ENCODE results near the gene GNB3.

- TF ChIP-seq, protein P1, sequence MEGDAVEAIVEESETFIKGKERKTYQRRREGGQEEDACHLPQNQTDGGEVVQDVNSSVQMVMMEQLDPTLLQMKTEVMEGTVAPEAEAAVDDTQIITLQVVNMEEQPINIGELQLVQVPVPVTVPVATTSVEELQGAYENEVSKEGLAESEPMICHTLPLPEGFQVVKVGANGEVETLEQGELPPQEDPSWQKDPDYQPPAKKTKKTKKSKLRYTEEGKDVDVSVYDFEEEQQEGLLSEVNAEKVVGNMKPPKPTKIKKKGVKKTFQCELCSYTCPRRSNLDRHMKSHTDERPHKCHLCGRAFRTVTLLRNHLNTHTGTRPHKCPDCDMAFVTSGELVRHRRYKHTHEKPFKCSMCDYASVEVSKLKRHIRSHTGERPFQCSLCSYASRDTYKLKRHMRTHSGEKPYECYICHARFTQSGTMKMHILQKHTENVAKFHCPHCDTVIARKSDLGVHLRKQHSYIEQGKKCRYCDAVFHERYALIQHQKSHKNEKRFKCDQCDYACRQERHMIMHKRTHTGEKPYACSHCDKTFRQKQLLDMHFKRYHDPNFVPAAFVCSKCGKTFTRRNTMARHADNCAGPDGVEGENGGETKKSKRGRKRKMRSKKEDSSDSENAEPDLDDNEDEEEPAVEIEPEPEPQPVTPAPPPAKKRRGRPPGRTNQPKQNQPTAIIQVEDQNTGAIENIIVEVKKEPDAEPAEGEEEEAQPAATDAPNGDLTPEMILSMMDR (IDR thresholded peaks at IDR 0.05), result no peak
- TF ChIP-seq POLR2AphosphoS5 (IDR thresholded peaks at IDR 0.05; ENCODE audit: low read depth, low read length) (no peak), REST (IDR thresholded peaks at IDR 0.05; ENCODE audit: insufficient read depth in 1 of 2, low read depth in 2 of 2, low read length in 1 of 2) (no peak)
These were observed 10.3 kb upstream of the GNB3 start for GRCh38 chr12:6830286-6830890.
